Liver (tissue), 2 donors: ENCODE measurements around the gene MYOG.

Experiments
- TF ChIP-seq, protein P1 (sequence below): fragments of 150-350 bp; IDR thresholded peaks from 2 replicates; pipeline ENCODE4 v1.5.1; 2017; ENCODE audit warnings: improper control_type of control experiment, low read depth, low read length; ENCODE audit not compliant: missing input control
- TF ChIP-seq, protein P2 (sequence below): IDR thresholded peaks from 2 replicates; pipeline ENCODE4 v1.6.1; 2016; ENCODE audit warnings: antibody characterized with exemption
- donor health status: healthy.

DNA sequence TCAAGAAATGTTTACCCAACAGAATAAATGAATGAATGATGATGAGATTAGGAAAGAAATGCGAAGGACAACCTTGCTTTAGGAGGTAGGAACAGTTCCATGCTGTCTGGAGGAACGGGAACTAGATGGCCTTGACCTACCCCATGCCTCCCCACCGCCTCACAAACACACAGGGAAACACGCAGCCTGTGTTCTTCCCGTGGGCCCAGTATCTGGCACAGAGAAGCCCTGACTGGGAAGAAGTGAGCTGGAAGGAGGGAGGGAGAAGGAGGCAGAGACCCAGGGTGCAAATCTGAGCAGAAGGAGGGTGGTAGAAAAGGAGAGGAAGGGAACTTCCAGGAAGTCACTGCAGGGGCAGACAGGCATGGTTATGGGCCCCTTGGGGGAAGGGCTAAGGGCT is 38.2 kb upstream of the MYOG start:
- TF ChIP-seq, protein P1, sequence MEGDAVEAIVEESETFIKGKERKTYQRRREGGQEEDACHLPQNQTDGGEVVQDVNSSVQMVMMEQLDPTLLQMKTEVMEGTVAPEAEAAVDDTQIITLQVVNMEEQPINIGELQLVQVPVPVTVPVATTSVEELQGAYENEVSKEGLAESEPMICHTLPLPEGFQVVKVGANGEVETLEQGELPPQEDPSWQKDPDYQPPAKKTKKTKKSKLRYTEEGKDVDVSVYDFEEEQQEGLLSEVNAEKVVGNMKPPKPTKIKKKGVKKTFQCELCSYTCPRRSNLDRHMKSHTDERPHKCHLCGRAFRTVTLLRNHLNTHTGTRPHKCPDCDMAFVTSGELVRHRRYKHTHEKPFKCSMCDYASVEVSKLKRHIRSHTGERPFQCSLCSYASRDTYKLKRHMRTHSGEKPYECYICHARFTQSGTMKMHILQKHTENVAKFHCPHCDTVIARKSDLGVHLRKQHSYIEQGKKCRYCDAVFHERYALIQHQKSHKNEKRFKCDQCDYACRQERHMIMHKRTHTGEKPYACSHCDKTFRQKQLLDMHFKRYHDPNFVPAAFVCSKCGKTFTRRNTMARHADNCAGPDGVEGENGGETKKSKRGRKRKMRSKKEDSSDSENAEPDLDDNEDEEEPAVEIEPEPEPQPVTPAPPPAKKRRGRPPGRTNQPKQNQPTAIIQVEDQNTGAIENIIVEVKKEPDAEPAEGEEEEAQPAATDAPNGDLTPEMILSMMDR: no peak
- TF ChIP-seq, protein P2, sequence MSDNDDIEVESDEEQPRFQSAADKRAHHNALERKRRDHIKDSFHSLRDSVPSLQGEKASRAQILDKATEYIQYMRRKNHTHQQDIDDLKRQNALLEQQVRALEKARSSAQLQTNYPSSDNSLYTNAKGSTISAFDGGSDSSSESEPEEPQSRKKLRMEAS: no peak
